DOHH2 (cell line): ENCODE measurements around the gene DPP8.

Experiments used
- H3F3A ChIP-seq: fragments of 200-600 bp; sonication (generic), shearing (Covaris generic); 2 replicates; pipeline ENCODE4 v1.6.0; 2016; ENCODE audit warnings: antibody characterized with exemption, mild to moderate bottlenecking; ENCODE audit not compliant: control insufficient read depth, insufficient read depth
- H3K27ac ChIP-seq: fragments of 200-600 bp; sonication (generic); 2 replicates; pipeline ENCODE4 v1.5.1; 2014; ENCODE audit warnings: low read depth, mild to moderate bottlenecking, low read length, moderate library complexity
- H3K27me3 ChIP-seq: fragments of 200-600 bp; sonication (generic); 2 replicates; pipeline ENCODE4 v1.6.1; 2014; ENCODE audit warnings: mild to moderate bottlenecking, low read length, mixed read lengths; ENCODE audit not compliant: control insufficient read depth
- H3K36me3 ChIP-seq: fragments of 200-600 bp; sonication (generic); 2 replicates; pipeline ENCODE4 v1.6.1; 2014; ENCODE audit warnings: mild to moderate bottlenecking, low read length, moderate library complexity, mixed read lengths; ENCODE audit not compliant: control insufficient read depth
- H3K4me1 ChIP-seq: fragments of 200-600 bp; sonication (generic); 2 replicates; pipeline ENCODE4 v1.6.1; 2014; ENCODE audit warnings: mild to moderate bottlenecking, low read length, mixed read lengths; ENCODE audit not compliant: control insufficient read depth
- H3K4me2 ChIP-seq: fragments of 200-600 bp; sonication (generic); 2 replicates; pipeline ENCODE4 v1.6.0; 2014; ENCODE audit warnings: mild to moderate bottlenecking, low read length, moderate library complexity
- H3K4me3 ChIP-seq: fragments of 200-600 bp; sonication (generic); 2 replicates; pipeline ENCODE4 v1.5.1; 2014; ENCODE audit warnings: mild to moderate bottlenecking, low read length, mixed read lengths
- H3K79me2 ChIP-seq: fragments of 200-600 bp; sonication (generic); 2 replicates; pipeline ENCODE4 v1.6.1; 2014; ENCODE audit warnings: mild to moderate bottlenecking, low read length, mixed read lengths; ENCODE audit not compliant: control insufficient read depth
- H3K9me2 ChIP-seq: fragments of 200-600 bp; sonication (generic); replicated peaks from 2 replicates; pipeline ENCODE4 v1.6.1; 2014; ENCODE audit warnings: mild to moderate bottlenecking, low read length, mixed read lengths; ENCODE audit not compliant: control insufficient read depth
- H3K9me3 ChIP-seq: fragments of 200-600 bp; sonication (generic); 2 replicates; pipeline ENCODE4 v1.6.1; 2014; ENCODE audit warnings: antibody characterized with exemption, low read length, mixed read lengths; ENCODE audit not compliant: control insufficient read depth, insufficient read depth
- H4K20me1 ChIP-seq: fragments of 200-600 bp; sonication (generic); 2 replicates; pipeline ENCODE4 v1.6.0; 2014; ENCODE audit warnings: low read depth, mild to moderate bottlenecking, antibody characterized with exemption, low read length, moderate library complexity; ENCODE audit not compliant: control insufficient read depth, insufficient read depth
- CTCF ChIP-seq: fragments of 200-600 bp; sonication (generic); IDR thresholded peaks from one replicate; pipeline ENCODE4 v1.5.1; 2014; ENCODE audit warnings: antibody characterized with exemption, mild to moderate bottlenecking, low read depth, low read length; ENCODE audit not compliant: poor library complexity, severe bottlenecking
- EZH2phosphoT487 ChIP-seq: fragments of 200-600 bp; sonication (generic); IDR thresholded peaks from 2 replicates; pipeline ENCODE4 v1.6.1; 2017; ENCODE audit warnings: borderline replicate concordance, mild to moderate bottlenecking, antibody characterized with exemption, low read length, moderate library complexity, mixed read lengths

The DPP8 gene

GRCh38 chr15:65406424-65407000, 111.0 kb downstream of the DPP8 start:
- TF ChIP-seq EZH2phosphoT487: no peak
- TF ChIP-seq CTCF: no peak
- Histone ChIP-seq H3K27ac (no peak overlapping the region), H3K4me2 (no peak overlapping the region), H3K79me2 (no peaks in the 10 kb centered on the region), H3F3A (0 out of 2 replicates have a peak, but pooled peaks cover 1% of the 10 kb centered on the region), H3K4me1 (peaks cover 33% of the 10 kb centered on the region), H4K20me1 (no peaks in the 10 kb centered on the region; the same call in 1 of the 2 replicates), H3K9me2 (no peaks in the 10 kb centered on the region), H3K4me3 (no peak overlapping the region), H3K9me3 (no peaks in the 10 kb centered on the region), H3K27me3 (peaks cover 16% of the 10 kb centered on the region), H3K36me3 (no peaks in the 10 kb centered on the region)

- no peak for TF ChIP-seq CTCF
- TF ChIP-seq EZH2phosphoT487: no peak
- H3K36me3 ChIP-seq: no peaks in the 10 kb centered on the region
- no peak overlapping the region for H3K4me3 ChIP-seq
- no peak overlapping the region for H3K27ac ChIP-seq
- H3K9me3 ChIP-seq: no peaks in the 10 kb centered on the region
- H3K4me2 ChIP-seq: no peak overlapping the region
- H4K20me1 ChIP-seq: peaks cover 3% of the 10 kb centered on the region; the same call in 1 of the 2 replicates
- peaks cover 15% of the 10 kb centered on the region for H3K27me3 ChIP-seq
- H3K9me2 ChIP-seq: no peaks in the 10 kb centered on the region
- no peaks in the 10 kb centered on the region for H3F3A ChIP-seq
- H3K79me2 ChIP-seq: no peaks in the 10 kb centered on the region
- H3K4me1 ChIP-seq: peaks cover 35% of the 10 kb centered on the region
Measured at GRCh38 chr15:65405791-65406423, 111.6 kb downstream of the DPP8 start.

- TF ChIP-seq EZH2phosphoT487 (no peak), CTCF (no peak)
- no peaks in the 10 kb centered on the region for H3K36me3 ChIP-seq
- H4K20me1 ChIP-seq: peaks cover 3% of the 10 kb centered on the region; the same call in 1 of the 2 replicates
- no peaks in the 10 kb centered on the region for H3K79me2 ChIP-seq
- peaks cover 11% of the 10 kb centered on the region for H3K27me3 ChIP-seq
- no peak overlapping the region for H3K4me2 ChIP-seq
- H3K4me1 ChIP-seq: peaks cover 25% of the 10 kb centered on the region
- no peaks in the 10 kb centered on the region for H3K9me3 ChIP-seq
- no peaks in the 10 kb centered on the region for H3K9me2 ChIP-seq
- H3F3A ChIP-seq: no peaks in the 10 kb centered on the region
- no peak overlapping the region for H3K27ac ChIP-seq
- H3K4me3 ChIP-seq: no peak overlapping the region
Measured at GRCh38 chr15:65404186-65404872, 113.2 kb downstream of the DPP8 start.
